HEK293T (cell line): ENCODE measurements around the gene BCL10.

Experiments
- BHLHE40 ChIP-seq: fragments of 450-650 bp; IDR thresholded peaks from 2 replicates; pipeline ENCODE4 v1.6.1; 2016; ENCODE audit warnings: mild to moderate bottlenecking, moderate library complexity, borderline replicate concordance
- CTBP1 ChIP-seq: fragments of 450-650 bp; IDR thresholded peaks from 2 replicates; pipeline ENCODE4 v1.6.1; 2016; ENCODE audit warnings: borderline replicate concordance
- ELF4 ChIP-seq: fragments of 450-650 bp; IDR thresholded peaks from 2 replicates; pipeline ENCODE4 v1.6.1; 2017; ENCODE audit warnings: antibody characterized with exemption
- FOXA1 ChIP-seq: fragments of 450-650 bp; IDR thresholded peaks from 2 replicates; pipeline ENCODE4 v1.6.1; 2016; ENCODE audit warnings: mild to moderate bottlenecking
- FOXK2 ChIP-seq: fragments of 450-650 bp; IDR thresholded peaks from 2 replicates; pipeline ENCODE4 v1.6.1; 2016; ENCODE audit warnings: mild to moderate bottlenecking
- FOXM1 ChIP-seq: fragments of 450-650 bp; IDR thresholded peaks from 2 replicates; pipeline ENCODE4 v1.6.1; 2017; ENCODE audit warnings: mild to moderate bottlenecking, borderline replicate concordance
- HDGF ChIP-seq: fragments of 450-650 bp; IDR thresholded peaks from 2 replicates; pipeline ENCODE4 v1.6.1; 2017; ENCODE audit warnings: antibody characterized with exemption, borderline replicate concordance
- L3MBTL2 ChIP-seq: fragments of 450-650 bp; conservative IDR thresholded peaks from 2 replicates; pipeline ENCODE4 v1.6.1; 2016; ENCODE audit warnings: mild to moderate bottlenecking
- LEF1 ChIP-seq: fragments of 450-650 bp; IDR thresholded peaks from 2 replicates; pipeline ENCODE4 v1.6.1; 2017; ENCODE audit warnings: mild to moderate bottlenecking, borderline replicate concordance
- NFRKB ChIP-seq: fragments of 450-650 bp; IDR thresholded peaks from 2 replicates; pipeline ENCODE4 v1.6.1; 2016; ENCODE audit warnings: mild to moderate bottlenecking, moderate library complexity
- PKNOX1 ChIP-seq: fragments of 450-650 bp; IDR thresholded peaks from 2 replicates; pipeline ENCODE4 v1.6.1; 2016
- SP1 ChIP-seq: fragments of 450-650 bp; IDR thresholded peaks from 2 replicates; pipeline ENCODE4 v1.6.1; 2017
- SUZ12 ChIP-seq: fragments of 450-650 bp; IDR thresholded peaks from 2 replicates; pipeline ENCODE4 v1.6.1; 2016; ENCODE audit warnings: mild to moderate bottlenecking
- TARDBP ChIP-seq: fragments of 450-650 bp; IDR thresholded peaks from 2 replicates; pipeline ENCODE4 v1.6.1; 2016

GRCh38 chr1:85223334-85223733 lies 53.1 kb downstream of the BCL10 start:
- TF ChIP-seq FOXA1 (no peak), ELF4 (no peak), SP1 (no peak), BHLHE40 (no peak), CTBP1 (no peak), FOXM1 (no peak), LEF1 (no peak), PKNOX1 (no peak), L3MBTL2 (no peak), NFRKB (no peak), HDGF (no peak), FOXK2 (no peak), SUZ12 (no peak), TARDBP (no peak)
